GM19025 (cell line): Measurements from ENCODE around the gene RETSAT.

Source experiments
- ATAC-seq: cut with Tn5 transposase; IDR thresholded peaks from one replicate; pipeline ENCODE4 v1.9.1; 2021; ENCODE audit warnings: mild to moderate bottlenecking, low read depth, moderate library complexity; ENCODE audit not compliant: unreplicated experiment

The RETSAT gene

DNA sequence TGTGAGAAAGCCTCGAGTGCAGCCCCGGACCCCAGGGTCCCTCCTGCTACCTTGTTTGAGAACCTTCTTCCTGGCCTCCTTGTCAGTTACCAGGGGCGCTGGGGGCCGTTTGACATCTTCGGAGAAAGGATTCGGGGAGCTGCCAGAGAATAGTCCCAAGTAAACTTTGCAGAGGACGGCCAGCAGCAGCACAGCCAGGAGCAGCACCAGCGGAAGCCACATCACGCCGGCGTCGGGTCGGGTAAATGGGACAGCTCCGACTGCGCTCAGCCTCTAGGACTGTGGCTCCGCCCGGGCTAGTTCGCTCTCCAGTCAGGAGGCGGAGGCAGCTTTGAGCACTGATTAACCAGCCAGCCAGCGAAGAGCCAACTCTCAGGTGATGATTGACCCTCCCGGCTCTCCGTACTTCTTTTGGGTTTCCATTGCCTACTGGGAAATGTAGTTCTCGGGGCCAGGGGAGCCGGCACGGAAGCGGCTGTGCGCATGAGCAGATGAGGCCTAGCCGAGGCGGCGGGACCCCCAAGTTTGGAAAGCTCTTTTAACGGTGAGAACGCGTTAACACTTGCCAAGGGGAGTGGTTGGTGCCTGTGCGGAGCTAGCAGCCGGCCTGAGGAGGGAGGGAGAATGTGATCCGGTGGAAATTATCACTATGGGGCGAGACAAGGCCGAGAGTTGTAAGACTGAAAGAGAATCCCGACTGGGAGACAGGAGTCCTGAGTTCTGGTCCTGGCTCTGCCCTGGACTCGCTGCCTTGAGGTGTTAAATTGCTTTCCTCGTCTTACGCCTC is at the start of gene RETSAT, which contains the start of gene ELMOD3:
TSS of gene RETSAT (minus strand) at position 243 of the 787 bp plus-strand sequence. CDS start at position 222, 21 bp downstream.
TSS of gene ELMOD3 (plus strand) at position 484 of the 787 bp plus-strand sequence. CDS start 2,430 bp downstream, outside the sequence.
- ATAC-seq, result peak; percentile 96

DNA sequence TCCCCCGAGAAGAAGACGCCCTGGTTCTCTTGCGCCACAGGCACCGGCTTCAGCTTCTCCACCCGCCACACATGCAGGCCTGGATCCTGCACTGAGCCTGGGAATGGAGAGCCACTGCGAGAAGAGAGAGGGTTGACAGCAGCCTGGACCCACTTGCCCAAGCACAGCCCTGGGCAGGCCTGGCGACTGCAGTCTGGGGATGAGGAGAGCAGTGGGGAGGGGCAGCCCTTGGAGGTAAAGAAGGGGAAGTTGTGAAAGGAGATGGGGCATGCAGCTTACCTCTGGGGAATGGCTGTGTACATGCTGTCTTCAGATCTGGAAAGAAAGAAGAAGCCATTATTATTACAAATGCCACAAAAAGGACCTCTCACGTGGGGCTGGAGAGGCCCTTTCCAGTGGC is 47.5 kb upstream of the RETSAT start:
- no peak for ATAC-seq

GRCh38 chr2:85401464-85401805 is 47.1 kb upstream of the RETSAT start:
- no peak for ATAC-seq

DNA sequence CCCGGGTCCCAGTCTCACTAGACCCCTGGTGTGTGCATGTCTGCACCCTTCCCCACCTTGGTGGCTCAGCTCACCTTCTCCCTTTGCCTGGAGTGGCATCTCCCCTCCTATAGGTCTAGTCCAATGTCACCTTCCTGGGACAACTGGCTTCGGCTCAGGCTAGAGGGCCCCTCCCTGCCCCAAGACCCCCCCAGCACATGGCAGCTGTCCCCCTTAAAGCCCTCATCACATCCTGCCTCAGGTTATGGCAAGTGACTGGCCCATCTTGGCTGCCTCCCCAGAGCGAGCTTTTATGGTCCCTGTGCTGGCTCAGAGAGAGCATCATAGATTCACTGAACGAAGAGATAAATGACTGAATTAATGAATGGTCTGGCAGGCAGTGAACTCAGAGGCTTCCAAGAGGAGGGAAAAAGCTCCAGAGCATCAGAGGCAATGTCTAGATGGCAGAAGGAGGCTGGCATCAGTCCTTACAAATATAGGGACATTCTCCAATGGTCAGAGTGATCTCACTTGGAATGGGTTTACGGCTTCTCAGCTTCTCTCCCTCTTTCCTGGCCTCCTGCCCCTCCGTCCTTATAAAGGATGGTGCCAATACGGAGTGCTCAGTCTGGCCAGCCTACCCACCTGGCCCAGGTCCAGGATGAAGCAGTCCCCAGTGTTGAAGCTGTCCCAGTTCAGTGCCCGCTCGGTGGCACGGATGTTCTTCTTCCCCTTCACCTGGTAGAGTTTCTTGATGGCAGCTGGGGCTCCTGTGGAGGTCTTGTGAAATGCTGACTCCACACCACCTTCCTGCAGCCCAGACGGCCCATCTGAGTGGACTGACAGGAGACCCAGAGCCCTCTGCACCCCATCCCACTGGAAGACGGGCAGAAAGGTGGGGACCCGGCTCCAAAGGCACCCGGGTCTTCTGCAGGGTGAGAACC is 46.5 kb upstream of the RETSAT start:
- no peak for ATAC-seq

GRCh38 chr2:85400023-85400422 is 45.7 kb upstream of the RETSAT start:
- ATAC-seq, result no peak

GRCh38 chr2:85399183-85399455 is 44.8 kb upstream of the RETSAT start:
- ATAC-seq, result no peak

DNA sequence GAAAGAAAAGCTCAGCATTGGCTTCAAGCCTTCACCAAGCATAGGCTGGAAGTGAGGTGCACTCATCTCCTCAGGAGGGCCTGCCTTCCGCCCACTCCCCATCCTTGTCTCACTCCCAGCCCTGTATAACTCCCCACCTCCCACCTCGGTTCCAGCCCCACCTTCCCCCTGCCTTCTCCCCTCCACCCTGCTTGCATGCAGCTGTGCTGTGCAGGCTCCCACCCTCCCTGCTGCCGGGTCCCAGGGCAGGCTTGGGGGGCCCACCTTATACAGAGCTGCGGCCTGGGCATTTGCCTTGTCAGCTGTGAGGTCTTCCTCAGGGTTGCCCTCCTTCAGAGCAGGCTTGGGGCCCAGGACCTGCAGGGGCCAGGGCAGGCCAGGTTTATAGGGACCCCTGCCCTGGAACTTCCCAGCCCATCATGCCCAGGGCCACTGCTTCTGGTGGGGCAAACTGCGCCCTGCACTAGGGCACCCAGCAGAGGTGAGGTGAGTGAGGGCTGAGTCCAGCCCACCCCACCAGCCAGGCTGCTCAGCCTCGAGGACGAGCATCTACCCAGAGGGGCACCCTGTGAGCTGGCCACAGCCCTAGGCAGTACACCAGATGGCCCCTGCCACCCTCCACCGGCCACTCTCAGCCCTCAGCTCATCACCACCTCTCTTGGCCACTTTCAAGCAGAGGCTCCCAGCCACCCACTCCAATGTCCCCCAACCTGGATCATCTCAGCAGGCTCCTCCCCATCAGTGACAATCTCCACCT is 44.3 kb upstream of the RETSAT start:
- ATAC-seq, result no peak

GRCh38 chr2:85397925-85398331 is 43.6 kb upstream of the RETSAT start:
- no peak for ATAC-seq

DNA sequence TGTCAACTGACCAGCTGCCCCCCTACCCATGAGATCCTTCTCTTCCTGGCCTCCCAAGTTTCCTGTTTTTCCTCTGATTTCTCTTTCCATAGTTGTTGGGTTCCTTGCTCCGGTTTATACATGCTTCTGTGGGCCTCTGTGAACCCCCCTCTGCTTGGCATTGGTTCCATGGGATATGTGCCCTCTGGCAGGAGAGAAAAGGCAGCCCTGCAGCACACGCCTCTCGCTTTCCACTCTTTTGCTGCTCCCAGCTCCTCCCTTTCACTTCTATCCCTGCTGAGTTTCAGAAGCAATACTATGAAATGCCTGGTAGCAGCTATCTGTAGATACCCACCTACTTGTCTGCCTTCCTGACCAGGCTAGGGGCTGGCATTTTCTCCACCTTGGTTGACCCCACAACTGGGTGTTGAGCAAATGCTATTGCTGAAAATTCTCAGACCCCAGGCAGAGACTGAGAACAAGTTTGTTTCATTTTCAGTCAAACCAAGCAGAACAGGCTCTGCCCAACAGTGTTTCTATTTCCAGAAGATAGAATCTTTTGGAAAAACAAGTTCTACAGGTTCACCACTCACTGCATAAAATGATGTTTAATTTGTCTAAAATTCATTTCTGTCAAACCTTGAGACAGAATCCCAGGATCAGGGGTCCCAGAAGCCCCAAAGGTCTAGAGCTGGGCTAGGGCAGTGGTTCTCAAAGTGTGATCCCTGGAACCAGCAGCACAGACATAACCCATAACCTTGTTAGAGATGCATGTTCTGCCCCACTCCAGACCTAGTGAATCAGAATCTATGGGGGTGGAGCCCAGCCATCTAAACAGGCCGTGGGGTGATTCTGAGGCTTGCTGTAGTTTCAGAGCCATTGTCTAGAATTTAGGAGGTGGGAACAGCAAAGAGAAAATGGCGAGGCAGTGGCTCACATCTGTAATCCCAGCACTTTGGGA is 42.5 kb upstream of the RETSAT start:
- ATAC-seq, result no peak

DNA sequence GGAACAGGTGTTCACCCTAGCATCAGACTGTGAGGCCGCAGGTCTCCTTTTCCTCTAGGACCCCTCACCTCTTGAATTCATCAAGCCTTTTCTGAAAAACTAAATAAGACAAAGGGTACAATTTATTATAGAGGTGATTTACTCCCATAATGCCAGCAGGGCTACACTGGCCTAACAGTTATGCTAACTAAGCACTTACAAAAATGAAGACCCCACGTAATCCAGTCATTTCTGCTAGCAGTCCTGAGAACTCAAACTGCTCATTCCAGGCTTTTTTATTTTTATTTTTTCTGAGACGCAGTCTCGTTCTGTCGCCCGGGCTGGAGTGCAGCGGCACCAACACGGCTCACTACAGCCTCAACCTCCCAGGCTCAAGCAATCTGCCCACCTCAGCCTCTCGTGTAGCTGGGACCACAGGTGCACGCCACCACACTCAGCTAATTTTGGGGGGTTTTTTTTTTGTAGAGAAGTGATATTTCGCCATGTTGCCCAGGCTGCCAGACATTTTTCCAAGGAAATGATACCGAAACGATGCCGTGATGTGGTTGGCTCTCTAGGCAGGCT is 41.7 kb upstream of the RETSAT start:
- no peak for ATAC-seq

- ATAC-seq, result no peak
Measured at GRCh38 chr2:85394976-85395375, 40.6 kb upstream of the RETSAT start.

GRCh38 chr2:85394261-85394681 is 39.9 kb upstream of the RETSAT start:
- ATAC-seq, result no peak

DNA sequence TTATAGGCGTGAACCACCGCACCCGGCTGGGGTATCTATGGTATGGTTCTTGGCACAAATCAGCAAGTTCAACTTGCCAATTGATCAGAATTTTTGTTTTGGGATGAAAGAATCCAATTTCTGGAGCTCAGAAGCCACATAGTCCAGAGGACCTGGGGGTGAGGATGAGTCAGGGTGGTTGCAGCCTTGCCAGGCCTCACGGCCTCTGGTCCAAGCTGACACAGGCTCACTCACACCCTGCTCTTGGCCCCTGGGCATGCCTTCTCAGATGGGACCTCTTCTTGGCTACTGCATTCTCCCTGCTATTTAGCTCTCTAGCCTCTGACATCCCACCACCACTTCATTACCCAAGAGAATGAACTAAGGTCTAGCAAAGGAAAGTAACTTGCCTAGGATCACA is 39.5 kb upstream of the RETSAT start:
- no peak for ATAC-seq

GRCh38 chr2:85390941-85391669 is 36.8 kb upstream of the RETSAT start:
- ATAC-seq, result no peak

GRCh38 chr2:85388878-85389538 is 34.7 kb upstream of the RETSAT start:
- ATAC-seq, result no peak

GRCh38 chr2:85387754-85388153 is 33.4 kb upstream of the RETSAT start:
- ATAC-seq, result no peak

- no peak for ATAC-seq
Measured at GRCh38 chr2:85385746-85386145, 31.4 kb upstream of the RETSAT start.

- ATAC-seq, result no peak
Measured at GRCh38 chr2:85383850-85384249, 29.5 kb upstream of the RETSAT start.
